PFSK-1 (cell line): Measurements from ENCODE around the gene DAB1.

Source experiments
- FOXP2 ChIP-seq: optimal IDR thresholded peaks from 2 replicates; pipeline ENCODE3; 2011; ENCODE audit warnings: borderline replicate concordance, control low read depth, inconsistent platforms; ENCODE audit not compliant: insufficient read depth; ENCODE audit errors: extremely low read length, extremely low read depth
- POLR2AphosphoS5 ChIP-seq: IDR thresholded peaks from 2 replicates; pipeline ENCODE4 v1.6.1; 2012; ENCODE audit warnings: low read depth, mild to moderate bottlenecking, control low read depth, low read length, moderate library complexity
- REST ChIP-seq, 2 experiments: IDR thresholded peaks; 2 replicates each; pipeline versions ENCODE4 v1.6.1 to v1.8.0; 2011 to 2012; ENCODE audit warnings: low read depth in 2 of 2, low read length in 2 of 2, control low read depth in 1 of 2, inconsistent platforms in 1 of 2, mild to moderate bottlenecking in 1 of 2, moderate library complexity in 1 of 2; ENCODE audit not compliant: insufficient read depth in 1 of 2
- SIN3A ChIP-seq: IDR thresholded peaks from 2 replicates; pipeline ENCODE4 v1.6.1; 2012; ENCODE audit warnings: mild to moderate bottlenecking, low read length, moderate library complexity, borderline replicate concordance; ENCODE audit not compliant: insufficient read depth
- TAF1 ChIP-seq: IDR thresholded peaks from 2 replicates; pipeline ENCODE4 v1.6.1; 2012; ENCODE audit warnings: low read length, control low read depth, borderline replicate concordance; ENCODE audit not compliant: insufficient read depth

The DAB1 gene

GRCh38 chr1:57007948-57008347 lies 415.9 kb downstream of the DAB1 start:
- TF ChIP-seq TAF1 (no peak), SIN3A (no peak), POLR2AphosphoS5 (no peak), FOXP2 (no peak), REST (IDR thresholded peaks at IDR 0.05; ENCODE audit: insufficient read depth in 1 of 2, low read depth in 2 of 2, low read length in 2 of 2) (no peak)

- TF ChIP-seq FOXP2 (no peak), SIN3A (no peak), REST (IDR thresholded peaks at IDR 0.05; ENCODE audit: insufficient read depth in 1 of 2, low read depth in 2 of 2, low read length in 2 of 2) (no peak), TAF1 (no peak), POLR2AphosphoS5 (no peak)
These were observed 416.4 kb downstream of the DAB1 start for GRCh38 chr1:57007472-57007871.

DNA sequence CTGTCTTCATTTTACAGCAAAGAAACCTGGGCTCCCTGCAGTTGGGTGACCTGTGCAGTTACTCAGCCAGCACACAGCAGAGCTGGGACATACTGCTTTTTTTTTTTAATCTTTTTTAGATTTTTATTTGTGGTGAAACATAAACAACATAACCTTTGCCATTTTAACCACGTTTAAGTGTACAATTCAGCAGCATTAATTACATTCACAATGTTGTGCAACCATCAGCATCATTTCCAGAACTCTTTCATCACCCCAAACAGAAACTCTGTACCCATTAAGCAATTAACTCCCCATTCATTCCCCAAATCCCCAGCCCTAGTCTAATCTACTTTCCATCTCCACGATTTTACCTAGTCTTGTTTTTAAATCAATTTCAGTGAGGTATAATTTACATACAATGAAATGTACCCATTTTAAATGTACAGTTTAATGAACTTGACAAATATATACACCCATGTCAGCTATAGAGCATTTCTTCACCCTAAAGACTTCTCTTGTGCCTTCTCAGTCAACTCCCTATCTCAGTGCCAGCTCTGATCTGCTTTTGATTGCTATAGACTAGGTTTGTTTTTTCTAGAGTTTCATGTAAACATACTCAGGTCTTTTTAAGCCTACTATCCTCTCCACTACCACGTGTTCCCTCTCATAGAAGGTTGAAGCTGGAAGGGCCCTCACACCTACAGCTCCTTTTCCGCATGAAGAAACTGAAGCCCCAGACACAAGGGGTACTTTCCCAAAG lies 420.3 kb downstream of the DAB1 start:
- TF ChIP-seq POLR2AphosphoS5 (no peak), REST (IDR thresholded peaks at IDR 0.05; ENCODE audit: insufficient read depth in 1 of 2, low read depth in 2 of 2, low read length in 2 of 2) (no peak), FOXP2 (no peak), TAF1 (no peak), SIN3A (no peak)

GRCh38 chr1:56995414-56996100 lies 428.3 kb downstream of the DAB1 start:
- no peak for TF ChIP-seq REST (IDR thresholded peaks at IDR 0.05; ENCODE audit: insufficient read depth in 1 of 2, low read depth in 2 of 2, low read length in 2 of 2)
- TF ChIP-seq POLR2AphosphoS5: no peak
- no peak for TF ChIP-seq SIN3A
- TF ChIP-seq FOXP2: no peak
- no peak for TF ChIP-seq TAF1
